ENCODE results near the gene POLK. TPM values are rescaled to one million over a fixed set of nuclear protein-coding genes. Genes with fewer than 3 reads are reported as not detected.

Gene POLK
- total and polyA plus RNA-seq, 2 of the 4 experiments (the other 2 are of a cell fraction): 10.4 to 24.4 TPM

DNA sequence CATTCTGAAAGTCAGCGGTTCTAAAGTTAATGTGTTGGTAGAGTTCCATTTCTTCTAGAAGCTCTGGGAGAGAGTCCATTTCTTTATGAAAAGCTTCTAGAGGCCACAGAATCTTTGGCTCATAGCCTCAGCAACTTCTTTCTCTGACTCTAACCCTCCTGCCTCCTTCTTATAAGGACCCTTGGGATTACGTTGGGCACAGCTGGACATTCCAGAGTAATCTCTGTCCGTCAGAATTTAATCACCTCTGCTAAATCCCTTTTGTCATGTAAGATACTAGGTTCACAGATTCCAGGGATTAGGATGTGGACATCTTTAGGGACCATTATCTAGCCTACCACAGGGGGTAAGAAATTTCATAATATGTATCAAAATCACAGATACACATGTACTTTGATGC lies 77.0 kb downstream of the POLK start:
- ChIA-PET CTCF (no interaction called here), POLR2A (ENCODE audit: unreplicated experiment) (no interaction called here)
- intact Hi-C loops (cut with micrococcal nuclease): loop anchor here (10.0 kb wide), 1 partner anchor 244 kb away; no protein-coding TSS in a partner anchor

More for the DNA sequence above, 77.0 kb downstream of the POLK start:
- Histone ChIP-seq H3K4ac (ENCODE audit: low read depth, low read length) (no peak overlapping the region), H2AFZ (replicated peaks; ENCODE audit: low read length, poor library complexity) (no peak overlapping the region), H3K4me3 (ENCODE audit: insufficient read depth, low read depth, low read length) (no peak overlapping the region), H3K4me1 (ENCODE audit: control insufficient read depth, insufficient read depth, low read length) (no peaks in the 10 kb centered on the region), H3K27me3 (ENCODE audit: control insufficient read depth, insufficient read depth, low read length) (no peaks in the 10 kb centered on the region), H4K91ac (ENCODE audit: insufficient read depth, low read depth, low read length) (no peak overlapping the region), H3K14ac (replicated peaks; ENCODE audit: low read depth, low read length) (no peak overlapping the region), H3K56ac (ENCODE audit: extremely low read depth, insufficient read depth, low read length) (no peak overlapping the region), H2BK20ac (ENCODE audit: low read depth, low read length) (no peak overlapping the region), H3K9me1 (ENCODE audit: insufficient read depth, low read length) (no peaks in the 10 kb centered on the region), H3K18ac (ENCODE audit: low read depth, low read length) (no peak overlapping the region), H3K23ac (ENCODE audit: low read depth, low read length) (no peak overlapping the region), H3K27ac (ENCODE audit: insufficient read depth, low read length) (no peak overlapping the region), H3K9ac (ENCODE audit: low read depth, low read length) (no peak overlapping the region), H3K36me3 (ENCODE audit: control insufficient read depth, insufficient read depth, low read length) (peaks cover 11% of the 10 kb centered on the region), H2AK5ac (ENCODE audit: low read depth, low read length) (no peak overlapping the region), H2BK15ac (ENCODE audit: low read depth, low read length) (no peak overlapping the region), H2BK5ac (ENCODE audit: low read depth, low read length, poor library complexity, severe bottlenecking) (no peak overlapping the region), H2AK9ac (replicated peaks; ENCODE audit: low read depth, low read length, poor library complexity) (no peak overlapping the region), H3K4me2 (ENCODE audit: low read depth, low read length) (no peak overlapping the region), H4K20me1 (ENCODE audit: insufficient read depth, low read length) (no peaks in the 10 kb centered on the region), H2BK120ac (ENCODE audit: low read depth, low read length) (no peak overlapping the region), H4K5ac (ENCODE audit: low read depth, low read length) (no peak overlapping the region), H3K9me3 (ENCODE audit: control insufficient read depth, insufficient read depth, low read length) (no peaks in the 10 kb centered on the region), H4K8ac (ENCODE audit: low read depth in 2 of 2, low read length in 2 of 2) (no peak overlapping the region), H3K79me1 (ENCODE audit: low read depth in 1 of 2, low read length in 2 of 2) (no peaks in the 10 kb centered on the region; a peak in 2 of 4 replicates)
- TF ChIP-seq, protein P1, sequence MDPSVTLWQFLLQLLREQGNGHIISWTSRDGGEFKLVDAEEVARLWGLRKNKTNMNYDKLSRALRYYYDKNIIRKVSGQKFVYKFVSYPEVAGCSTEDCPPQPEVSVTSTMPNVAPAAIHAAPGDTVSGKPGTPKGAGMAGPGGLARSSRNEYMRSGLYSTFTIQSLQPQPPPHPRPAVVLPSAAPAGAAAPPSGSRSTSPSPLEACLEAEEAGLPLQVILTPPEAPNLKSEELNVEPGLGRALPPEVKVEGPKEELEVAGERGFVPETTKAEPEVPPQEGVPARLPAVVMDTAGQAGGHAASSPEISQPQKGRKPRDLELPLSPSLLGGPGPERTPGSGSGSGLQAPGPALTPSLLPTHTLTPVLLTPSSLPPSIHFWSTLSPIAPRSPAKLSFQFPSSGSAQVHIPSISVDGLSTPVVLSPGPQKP (IDR thresholded peaks at IDR 0.05; ENCODE audit: borderline replicate concordance, low read depth, low read length): no peak
- TF ChIP-seq, protein P2, sequence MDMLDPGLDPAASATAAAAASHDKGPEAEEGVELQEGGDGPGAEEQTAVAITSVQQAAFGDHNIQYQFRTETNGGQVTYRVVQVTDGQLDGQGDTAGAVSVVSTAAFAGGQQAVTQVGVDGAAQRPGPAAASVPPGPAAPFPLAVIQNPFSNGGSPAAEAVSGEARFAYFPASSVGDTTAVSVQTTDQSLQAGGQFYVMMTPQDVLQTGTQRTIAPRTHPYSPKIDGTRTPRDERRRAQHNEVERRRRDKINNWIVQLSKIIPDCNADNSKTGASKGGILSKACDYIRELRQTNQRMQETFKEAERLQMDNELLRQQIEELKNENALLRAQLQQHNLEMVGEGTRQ (IDR thresholded peaks at IDR 0.05; ENCODE audit: low read depth, low read length): no peak
- no peak for TF ChIP-seq BHLHE40 (IDR thresholded peaks at IDR 0.05; ENCODE audit: low read depth, low read length)
- no peak for TF ChIP-seq RFX5 (IDR thresholded peaks at IDR 0.05; ENCODE audit: low read depth, low read length)
- no peak for TF ChIP-seq NFE2L2 (IDR thresholded peaks at IDR 0.05; ENCODE audit: low read depth, low read length)
- TF ChIP-seq CHD1 (IDR thresholded peaks at IDR 0.05; ENCODE audit: low read depth, low read length): no peak
- TF ChIP-seq, protein P3, sequence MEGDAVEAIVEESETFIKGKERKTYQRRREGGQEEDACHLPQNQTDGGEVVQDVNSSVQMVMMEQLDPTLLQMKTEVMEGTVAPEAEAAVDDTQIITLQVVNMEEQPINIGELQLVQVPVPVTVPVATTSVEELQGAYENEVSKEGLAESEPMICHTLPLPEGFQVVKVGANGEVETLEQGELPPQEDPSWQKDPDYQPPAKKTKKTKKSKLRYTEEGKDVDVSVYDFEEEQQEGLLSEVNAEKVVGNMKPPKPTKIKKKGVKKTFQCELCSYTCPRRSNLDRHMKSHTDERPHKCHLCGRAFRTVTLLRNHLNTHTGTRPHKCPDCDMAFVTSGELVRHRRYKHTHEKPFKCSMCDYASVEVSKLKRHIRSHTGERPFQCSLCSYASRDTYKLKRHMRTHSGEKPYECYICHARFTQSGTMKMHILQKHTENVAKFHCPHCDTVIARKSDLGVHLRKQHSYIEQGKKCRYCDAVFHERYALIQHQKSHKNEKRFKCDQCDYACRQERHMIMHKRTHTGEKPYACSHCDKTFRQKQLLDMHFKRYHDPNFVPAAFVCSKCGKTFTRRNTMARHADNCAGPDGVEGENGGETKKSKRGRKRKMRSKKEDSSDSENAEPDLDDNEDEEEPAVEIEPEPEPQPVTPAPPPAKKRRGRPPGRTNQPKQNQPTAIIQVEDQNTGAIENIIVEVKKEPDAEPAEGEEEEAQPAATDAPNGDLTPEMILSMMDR (conservative IDR thresholded peaks at IDR 0.05; ENCODE audit: low read depth, low read length): no peak
- no peak for TF ChIP-seq MAZ (IDR thresholded peaks at IDR 0.05; ENCODE audit: borderline replicate concordance, low read depth, low read length)
- TF ChIP-seq SMC3 (IDR thresholded peaks at IDR 0.05; ENCODE audit: low read depth, low read length): no peak
- TF ChIP-seq RAD21 (IDR thresholded peaks at IDR 0.05; ENCODE audit: low read length): no peak
- TF ChIP-seq MXI1 (IDR thresholded peaks at IDR 0.05; ENCODE audit: borderline replicate concordance, low read depth, low read length): no peak
- TF ChIP-seq RCOR1 (IDR thresholded peaks at IDR 0.05; ENCODE audit: insufficient replicate concordance, low read length): no peak
- ATAC-seq (ENCODE audit: low read depth): no peak
- no peak for DNase-seq
- dilution Hi-C loops (cut with HindIII; ENCODE audit: low sequenced_read_pairs, unreplicated experiment): no loop called here
- in situ Hi-C loops (cut with MboI; ENCODE audit: low sequenced_read_pairs): no loop called here
- no TSS peak for BruUV-seq (replicated peaks)
- WGBS, 2 experiments (ENCODE audit: extremely low coverage in 2 of 2, insufficient read length in 1 of 2): no CpG with 5 or more reads among the region's 3 CpGs
